HG02852 (cell line): ENCODE measurements around the gene ETV4.

Experiments used
- ATAC-seq: cut with Tn5 transposase; IDR thresholded peaks from one replicate; pipeline ENCODE4 v1.9.1; 2021; ENCODE audit warnings: mild to moderate bottlenecking, moderate library complexity; ENCODE audit not compliant: unreplicated experiment

Gene ETV4

GRCh38 chr17:43547189-43547550 lies 1.0 kb upstream of the ETV4 start:
- ATAC-seq, result no peak

GRCh38 chr17:43545383-43545632 lies 832 bp downstream of the ETV4 start:
- no peak for ATAC-seq

- ATAC-seq, result no peak
Measured at GRCh38 chr17:43543771-43544575, 2.2 kb downstream of the ETV4 start.

- ATAC-seq, result no peak
Measured at GRCh38 chr17:43543300-43543699, 2.8 kb downstream of the ETV4 start.

- no peak for ATAC-seq
Measured at GRCh38 chr17:43542859-43543258, 3.3 kb downstream of the ETV4 start.

- no peak for ATAC-seq
Measured at GRCh38 chr17:43540821-43541674, 5.1 kb downstream of the ETV4 start.

- no peak for ATAC-seq
Measured at GRCh38 chr17:43536236-43536992, 9.7 kb downstream of the ETV4 start.

GRCh38 chr17:43534909-43535308 lies 11.2 kb downstream of the ETV4 start:
- ATAC-seq, result no peak

- no peak for ATAC-seq
Measured at GRCh38 chr17:43533699-43534098, 12.4 kb downstream of the ETV4 start.

GRCh38 chr17:43532581-43532980 lies 13.6 kb downstream of the ETV4 start:
- ATAC-seq, result no peak

GRCh38 chr17:43531955-43532354 lies 14.2 kb downstream of the ETV4 start:
- ATAC-seq, result no peak

- no peak for ATAC-seq
Measured at GRCh38 chr17:43531082-43531378, 15.1 kb downstream of the ETV4 start.

GRCh38 chr17:43530288-43531081 lies 15.7 kb downstream of the ETV4 start:
- ATAC-seq, result no peak

GRCh38 chr17:43529947-43530287 lies 16.2 kb downstream of the ETV4 start:
- no peak for ATAC-seq

- ATAC-seq, result no peak
Measured at GRCh38 chr17:43528988-43529814, 16.9 kb downstream of the ETV4 start.

GRCh38 chr17:43528319-43528987 lies 17.7 kb downstream of the ETV4 start:
- no peak for ATAC-seq

GRCh38 chr17:43526886-43527648 lies 19.1 kb downstream of the ETV4 start:
- no peak for ATAC-seq

GRCh38 chr17:43524945-43525575 lies 21.1 kb downstream of the ETV4 start:
- ATAC-seq, result no peak

GRCh38 chr17:43521389-43521788 lies 24.8 kb downstream of the ETV4 start:
- ATAC-seq, result no peak
